Measurements from ENCODE around the gene CHIC2.

The CHIC2 gene

GRCh38 chr4:54001668-54002365 lies 62.6 kb downstream of the CHIC2 start:
- Histone ChIP-seq H3K4me1 (ENCODE audit: low read depth, poor library complexity, severe bottlenecking) (peaks cover 6% of the 10 kb centered on the region), H3K27me3 (ENCODE audit: insufficient read depth, low read depth) (no peaks in the 10 kb centered on the region), H3K27ac (no peak overlapping the region), H3K4me3 (IDR thresholded peaks at IDR 0.05; ENCODE audit: insufficient read depth, low read depth, low read length) (no peak overlapping the region), H3K9ac (no peak overlapping the region), H3K36me3 (ENCODE audit: insufficient read depth) (no peaks in the 10 kb centered on the region), H4K20me1 (ENCODE audit: insufficient read depth) (no peaks in the 10 kb centered on the region; the same call in 1 of the 2 replicates), H3K79me2 (ENCODE audit: insufficient read depth, low read depth) (no peaks in the 10 kb centered on the region), H2AFZ (ENCODE audit: low read depth) (no peak overlapping the region), H3K4me2 (no peak overlapping the region)
- no peak for TF ChIP-seq CTCF (conservative IDR thresholded peaks at IDR 0.05; ENCODE audit: low read depth, low read length)

- H3K27ac ChIP-seq, result no peak overlapping the region
- H3K4me2 ChIP-seq, result no peak overlapping the region
- no peak for TF ChIP-seq CTCF (conservative IDR thresholded peaks at IDR 0.05; ENCODE audit: low read depth, low read length)
- no peaks in the 10 kb centered on the region for H3K4me1 ChIP-seq (ENCODE audit: low read depth, poor library complexity, severe bottlenecking)
- no peak overlapping the region for H3K9ac ChIP-seq
- H3K4me3 ChIP-seq (IDR thresholded peaks at IDR 0.05; ENCODE audit: insufficient read depth, low read depth, low read length), result no peak overlapping the region
- no peaks in the 10 kb centered on the region; the same call in 1 of the 2 replicates for H4K20me1 ChIP-seq (ENCODE audit: insufficient read depth)
- H3K27me3 ChIP-seq (ENCODE audit: insufficient read depth, low read depth), result no peaks in the 10 kb centered on the region
- H3K79me2 ChIP-seq (ENCODE audit: insufficient read depth, low read depth), result no peaks in the 10 kb centered on the region
- H3K36me3 ChIP-seq (ENCODE audit: insufficient read depth), result no peaks in the 10 kb centered on the region
- no peak overlapping the region for H2AFZ ChIP-seq (ENCODE audit: low read depth)
Measured at GRCh38 chr4:53997898-53998297, 66.5 kb downstream of the CHIC2 start.

- Histone ChIP-seq H3K9ac (no peak overlapping the region), H3K4me3 (IDR thresholded peaks at IDR 0.05; ENCODE audit: insufficient read depth, low read depth, low read length) (no peak overlapping the region), H4K20me1 (ENCODE audit: insufficient read depth) (no peaks in the 10 kb centered on the region; the same call in 1 of the 2 replicates), H3K27ac (no peak overlapping the region), H2AFZ (ENCODE audit: low read depth) (no peak overlapping the region), H3K4me1 (ENCODE audit: low read depth, poor library complexity, severe bottlenecking) (no peaks in the 10 kb centered on the region), H3K79me2 (ENCODE audit: insufficient read depth, low read depth) (no peaks in the 10 kb centered on the region), H3K36me3 (ENCODE audit: insufficient read depth) (no peaks in the 10 kb centered on the region), H3K27me3 (ENCODE audit: insufficient read depth, low read depth) (no peaks in the 10 kb centered on the region), H3K4me2 (no peak overlapping the region)
- TF ChIP-seq CTCF (conservative IDR thresholded peaks at IDR 0.05; ENCODE audit: low read depth, low read length), result no peak
Measured at GRCh38 chr4:53994382-53995102, 69.9 kb downstream of the CHIC2 start.

- TF ChIP-seq CTCF (conservative IDR thresholded peaks at IDR 0.05; ENCODE audit: low read depth, low read length), result no peak
- Histone ChIP-seq H3K36me3 (ENCODE audit: insufficient read depth) (no peaks in the 10 kb centered on the region), H3K79me2 (ENCODE audit: insufficient read depth, low read depth) (no peaks in the 10 kb centered on the region), H4K20me1 (ENCODE audit: insufficient read depth) (no peaks in the 10 kb centered on the region; the same call in 1 of the 2 replicates), H3K4me1 (ENCODE audit: low read depth, poor library complexity, severe bottlenecking) (no peaks in the 10 kb centered on the region), H2AFZ (ENCODE audit: low read depth) (no peak overlapping the region), H3K27me3 (ENCODE audit: insufficient read depth, low read depth) (no peaks in the 10 kb centered on the region), H3K4me2 (no peak overlapping the region), H3K9ac (no peak overlapping the region), H3K27ac (no peak overlapping the region), H3K4me3 (IDR thresholded peaks at IDR 0.05; ENCODE audit: insufficient read depth, low read depth, low read length) (no peak overlapping the region)
Measured at GRCh38 chr4:53992785-53993184, 71.6 kb downstream of the CHIC2 start.
